ENCODE results near the gene WASHC4. TPM values are rescaled to one million over a fixed set of nuclear protein-coding genes. Genes with fewer than 3 reads are reported as not detected.

WASHC4 gene
- total RNA-seq, 1 donor from 2014 or later, result 73.2 TPM

DNA sequence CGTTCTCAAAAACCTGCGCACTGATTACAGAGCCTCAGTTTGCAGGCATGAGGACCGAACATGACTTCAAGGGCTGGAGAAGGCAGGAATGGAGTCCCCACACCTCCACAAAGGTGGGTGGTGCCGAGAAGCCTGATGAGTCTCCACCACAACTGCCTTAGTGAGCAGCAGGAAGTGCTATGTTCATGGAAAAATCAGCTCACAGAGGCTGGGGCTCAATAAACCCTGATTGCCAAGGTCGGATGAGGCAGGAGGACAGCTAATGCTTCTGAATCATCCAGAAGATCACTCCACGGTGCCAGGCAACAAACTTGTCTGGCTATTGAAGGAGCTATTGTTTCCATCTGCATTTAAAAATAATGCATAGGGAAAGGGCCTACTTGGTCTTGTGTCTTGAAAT lies 97.4 kb downstream of the WASHC4 start:
- TF ChIP-seq, protein P1, sequence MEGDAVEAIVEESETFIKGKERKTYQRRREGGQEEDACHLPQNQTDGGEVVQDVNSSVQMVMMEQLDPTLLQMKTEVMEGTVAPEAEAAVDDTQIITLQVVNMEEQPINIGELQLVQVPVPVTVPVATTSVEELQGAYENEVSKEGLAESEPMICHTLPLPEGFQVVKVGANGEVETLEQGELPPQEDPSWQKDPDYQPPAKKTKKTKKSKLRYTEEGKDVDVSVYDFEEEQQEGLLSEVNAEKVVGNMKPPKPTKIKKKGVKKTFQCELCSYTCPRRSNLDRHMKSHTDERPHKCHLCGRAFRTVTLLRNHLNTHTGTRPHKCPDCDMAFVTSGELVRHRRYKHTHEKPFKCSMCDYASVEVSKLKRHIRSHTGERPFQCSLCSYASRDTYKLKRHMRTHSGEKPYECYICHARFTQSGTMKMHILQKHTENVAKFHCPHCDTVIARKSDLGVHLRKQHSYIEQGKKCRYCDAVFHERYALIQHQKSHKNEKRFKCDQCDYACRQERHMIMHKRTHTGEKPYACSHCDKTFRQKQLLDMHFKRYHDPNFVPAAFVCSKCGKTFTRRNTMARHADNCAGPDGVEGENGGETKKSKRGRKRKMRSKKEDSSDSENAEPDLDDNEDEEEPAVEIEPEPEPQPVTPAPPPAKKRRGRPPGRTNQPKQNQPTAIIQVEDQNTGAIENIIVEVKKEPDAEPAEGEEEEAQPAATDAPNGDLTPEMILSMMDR (IDR thresholded peaks at IDR 0.05), result no peak
- Mint-ChIP-seq H3K27me3 (ENCODE audit: unreplicated experiment) (no peaks in the 10 kb centered on the region), H3K4me3 (ENCODE audit: unreplicated experiment) (no peak overlapping the region), H3K4me1 (ENCODE audit: unreplicated experiment) (peaks cover 2% of the 10 kb centered on the region), H3K36me3 (ENCODE audit: unreplicated experiment) (peaks cover 58% of the 10 kb centered on the region), H3K9me3 (ENCODE audit: unreplicated experiment) (no peaks in the 10 kb centered on the region), H3K27ac (ENCODE audit: unreplicated experiment) (no peak overlapping the region)
- no peak for DNase-seq (ENCODE audit: extremely low spot score, unreplicated experiment)

DNA sequence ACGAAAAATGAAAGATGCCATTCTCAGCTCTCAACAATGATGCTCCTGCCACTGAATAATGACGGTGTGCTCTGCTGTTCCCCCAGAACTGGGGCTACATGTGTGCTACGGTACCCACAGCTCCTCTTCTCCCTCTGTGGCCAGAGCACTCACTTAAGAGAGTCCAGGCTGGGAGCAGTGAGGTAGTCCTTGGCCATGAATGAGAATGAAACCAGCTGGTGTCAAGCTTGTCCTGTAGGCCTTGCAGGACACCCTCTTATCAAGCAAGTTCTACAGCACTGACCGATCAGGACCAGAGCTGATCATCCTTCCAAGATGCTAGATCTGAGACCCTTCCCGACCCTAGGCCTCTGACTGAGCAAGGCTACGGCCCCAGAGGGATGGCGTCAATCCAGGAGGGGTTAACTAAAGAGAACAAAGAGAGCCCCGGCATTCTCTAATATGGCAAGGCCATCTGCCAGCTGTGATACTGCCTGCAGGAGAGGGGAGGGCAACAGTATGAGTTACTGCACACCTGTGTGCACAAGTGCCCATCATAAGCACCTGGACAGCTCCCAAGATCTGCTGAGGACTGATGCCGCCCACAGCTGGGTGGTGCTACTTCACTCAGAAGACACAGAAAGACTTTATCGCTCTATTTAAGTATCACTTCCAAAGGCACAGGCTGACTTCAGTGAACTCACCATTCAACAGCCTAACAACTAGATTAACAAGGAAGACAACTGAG lies 98.0 kb downstream of the WASHC4 start:
- no peak for DNase-seq (ENCODE audit: extremely low spot score, unreplicated experiment)
- TF ChIP-seq, protein P1 (IDR thresholded peaks at IDR 0.05), result no peak
- Mint-ChIP-seq H3K4me3 (ENCODE audit: unreplicated experiment) (no peak overlapping the region), H3K36me3 (ENCODE audit: unreplicated experiment) (peaks cover 61% of the 10 kb centered on the region), H3K27ac (ENCODE audit: unreplicated experiment) (no peak overlapping the region), H3K4me1 (ENCODE audit: unreplicated experiment) (no peaks in the 10 kb centered on the region), H3K9me3 (ENCODE audit: unreplicated experiment) (no peaks in the 10 kb centered on the region), H3K27me3 (ENCODE audit: unreplicated experiment) (no peaks in the 10 kb centered on the region)

DNA sequence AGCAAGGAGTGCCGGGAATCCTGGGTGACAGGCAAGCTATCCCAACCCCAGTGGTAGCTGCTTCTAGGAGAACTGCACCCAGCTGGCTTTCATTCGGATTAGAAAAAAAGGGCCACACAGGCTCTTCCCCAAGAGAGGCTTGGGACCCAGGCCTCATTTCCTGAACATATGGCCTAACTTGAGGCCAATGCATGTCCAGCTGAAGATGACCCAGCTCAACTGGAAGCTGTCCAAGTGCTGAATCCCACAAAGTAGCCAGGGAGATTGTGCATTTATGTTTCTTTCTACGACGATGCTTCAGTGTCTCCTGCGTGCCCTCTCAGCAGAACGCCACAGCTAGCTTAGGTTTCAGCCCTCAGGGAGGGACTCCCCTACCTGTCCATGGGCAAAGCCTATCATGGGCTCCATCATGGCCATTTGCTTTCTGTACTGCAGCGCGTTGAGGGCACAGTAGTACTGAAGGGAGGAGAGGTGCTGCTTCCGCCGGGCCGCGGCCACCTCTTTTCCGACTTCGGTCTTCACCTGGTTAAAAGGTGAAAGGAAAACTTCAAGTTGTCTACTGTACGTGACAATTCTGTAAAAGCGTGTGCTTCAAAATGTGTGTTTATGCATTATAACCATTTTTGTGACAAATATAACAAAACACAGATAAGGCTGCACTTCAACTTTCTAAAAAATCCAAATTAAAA lies 99.3 kb downstream of the WASHC4 start:
- TF ChIP-seq, protein P1 (IDR thresholded peaks at IDR 0.05), result no peak
- no peaks in the 10 kb centered on the region for H3K9me3 Mint-ChIP-seq (ENCODE audit: unreplicated experiment)
- H3K27ac Mint-ChIP-seq (ENCODE audit: unreplicated experiment), result no peak overlapping the region
- H3K4me1 Mint-ChIP-seq (ENCODE audit: unreplicated experiment), result no peaks in the 10 kb centered on the region
- no peaks in the 10 kb centered on the region for H3K27me3 Mint-ChIP-seq (ENCODE audit: unreplicated experiment)
- H3K4me3 Mint-ChIP-seq (ENCODE audit: unreplicated experiment), result no peak overlapping the region
- H3K36me3 Mint-ChIP-seq (ENCODE audit: unreplicated experiment), result peaks cover 68% of the 10 kb centered on the region
- no peak for DNase-seq (ENCODE audit: extremely low spot score, unreplicated experiment)

DNA sequence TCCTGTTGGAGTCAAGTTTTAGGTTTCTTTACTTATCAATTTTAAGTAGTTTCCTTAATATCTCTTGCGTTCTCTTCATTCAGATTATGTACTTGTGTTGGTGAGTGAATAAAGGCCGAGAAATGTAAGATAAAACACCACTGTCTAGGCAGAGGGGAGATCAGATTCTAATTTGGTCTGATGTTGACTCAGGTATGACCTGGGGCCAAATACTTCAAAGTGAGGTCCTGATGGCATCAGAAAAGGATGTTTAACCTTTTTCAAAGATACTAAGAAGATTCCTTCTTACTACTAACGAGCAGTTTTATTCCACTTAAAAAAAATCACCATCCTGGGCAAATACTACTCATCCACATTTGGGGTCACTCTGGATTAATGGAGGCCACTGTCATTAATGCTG lies 101.6 kb downstream of the WASHC4 start:
- Mint-ChIP-seq H3K9me3 (ENCODE audit: unreplicated experiment) (no peaks in the 10 kb centered on the region), H3K36me3 (ENCODE audit: unreplicated experiment) (peaks cover 75% of the 10 kb centered on the region), H3K4me3 (ENCODE audit: unreplicated experiment) (no peak overlapping the region), H3K27me3 (ENCODE audit: unreplicated experiment) (no peaks in the 10 kb centered on the region), H3K4me1 (ENCODE audit: unreplicated experiment) (peaks cover 13% of the 10 kb centered on the region), H3K27ac (ENCODE audit: unreplicated experiment) (no peak overlapping the region)
- TF ChIP-seq, protein P1 (IDR thresholded peaks at IDR 0.05), result no peak
- DNase-seq (ENCODE audit: extremely low spot score, unreplicated experiment), result no peak

DNA sequence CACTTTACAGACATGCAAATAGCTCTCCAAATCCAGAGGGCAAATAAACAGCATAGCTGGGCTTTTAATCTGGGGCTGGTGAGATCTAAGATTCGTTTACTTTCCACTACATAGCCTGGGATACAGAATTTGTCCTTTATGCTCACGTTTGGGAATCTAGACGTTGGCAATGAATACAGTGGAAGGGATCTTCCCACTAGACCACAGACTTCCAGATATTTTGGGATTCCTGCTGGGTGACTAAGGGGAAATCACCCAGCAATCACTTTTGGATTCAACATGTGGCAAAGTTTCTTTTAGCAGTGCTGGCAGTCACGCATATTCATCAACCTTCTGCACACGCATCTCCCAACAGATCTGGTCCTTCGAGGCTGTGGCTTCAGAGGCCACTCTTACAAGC lies 104.9 kb downstream of the WASHC4 start:
- no peaks in the 10 kb centered on the region for H3K27me3 Mint-ChIP-seq (ENCODE audit: unreplicated experiment)
- TF ChIP-seq, protein P1 (IDR thresholded peaks at IDR 0.05), result no peak
- peaks cover 77% of the 10 kb centered on the region for H3K36me3 Mint-ChIP-seq (ENCODE audit: unreplicated experiment)
- no peak overlapping the region for H3K4me3 Mint-ChIP-seq (ENCODE audit: unreplicated experiment)
- H3K9me3 Mint-ChIP-seq (ENCODE audit: unreplicated experiment), result no peaks in the 10 kb centered on the region
- peak overlapping the region; percentile 74 for H3K27ac Mint-ChIP-seq (ENCODE audit: unreplicated experiment)
- no peak for DNase-seq (ENCODE audit: extremely low spot score, unreplicated experiment)
- peaks cover 15% of the 10 kb centered on the region for H3K4me1 Mint-ChIP-seq (ENCODE audit: unreplicated experiment)

Data from osteocyte (in vitro differentiated cells).